Measurements from ENCODE around the gene OR1I1.

OR1I1 gene

GRCh38 chr19:15120135-15121026 lies 38.4 kb downstream of the OR1I1 start:
- DNase-seq, result no peak

- no peak for DNase-seq
These were observed 40.5 kb downstream of the OR1I1 start for GRCh38 chr19:15122331-15123030.

DNA sequence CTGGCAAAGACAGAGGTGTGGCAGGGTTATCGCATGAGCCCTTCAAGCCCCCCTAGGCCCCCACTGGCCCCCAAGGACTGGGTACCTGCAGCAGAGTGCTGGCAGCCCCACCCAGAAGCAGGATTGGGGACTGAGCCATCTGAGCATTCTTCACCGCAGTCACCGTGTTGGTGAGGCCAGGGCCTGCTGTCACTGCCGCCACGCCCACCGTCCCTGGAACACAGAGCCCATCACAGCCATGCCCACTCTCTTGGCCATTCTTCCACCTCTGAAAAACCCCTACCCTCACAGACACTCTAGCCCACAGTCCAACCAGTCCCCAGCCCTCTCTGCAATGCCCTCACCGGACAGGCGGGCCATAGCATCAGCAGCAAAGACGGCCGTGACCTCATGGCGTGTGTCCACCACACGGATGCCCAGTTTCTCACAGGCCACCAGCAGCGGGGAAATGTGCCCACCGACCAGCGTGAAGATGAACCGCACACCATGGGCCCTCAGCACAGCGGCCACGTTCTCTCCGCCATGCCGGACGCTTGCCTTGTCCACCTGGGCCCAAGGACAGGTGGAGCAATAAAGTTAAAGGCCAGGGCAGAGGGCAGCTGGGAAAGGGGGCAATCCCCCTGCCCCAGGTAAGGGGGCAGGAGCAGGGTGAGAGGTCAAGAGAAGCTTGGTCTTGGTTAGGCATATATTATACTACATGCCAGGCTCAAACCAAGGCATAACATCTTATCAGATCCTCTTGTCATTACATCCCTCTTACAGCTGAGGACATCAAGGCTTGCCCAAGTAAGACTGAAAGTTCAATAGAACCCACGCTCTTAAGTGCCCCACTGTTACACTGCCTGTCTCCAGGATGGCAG lies 41.2 kb downstream of the OR1I1 start:
- DNase-seq, result no peak

DNA sequence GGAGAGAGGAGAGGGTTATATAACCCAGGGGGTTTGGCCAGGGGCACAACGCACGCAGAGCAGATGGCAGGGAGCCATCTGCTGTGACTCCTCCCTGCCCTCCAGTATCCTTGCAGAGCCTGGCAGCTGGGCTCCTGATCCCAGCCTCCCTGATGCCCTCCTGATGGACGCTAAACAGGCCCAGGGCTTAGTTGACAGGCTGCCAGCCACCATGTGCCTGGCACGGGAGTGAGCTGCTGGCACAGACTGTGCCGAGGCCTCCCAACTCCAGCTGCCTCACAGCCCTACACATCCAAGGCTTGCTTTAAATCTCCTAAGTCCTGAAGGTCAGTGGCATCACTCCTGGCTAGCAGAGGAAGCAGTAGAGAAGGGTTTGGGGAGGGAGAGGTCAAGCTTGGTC lies 41.9 kb downstream of the OR1I1 start:
- no peak for DNase-seq

GRCh38 chr19:15124572-15125231 lies 42.7 kb downstream of the OR1I1 start:
- DNase-seq, result no peak

- DNase-seq, result peak; percentile 94
These were observed 43.4 kb downstream of the OR1I1 start for GRCh38 chr19:15125232-15126067.

GRCh38 chr19:15126131-15126910 lies 44.3 kb downstream of the OR1I1 start:
- no peak for DNase-seq

DNA sequence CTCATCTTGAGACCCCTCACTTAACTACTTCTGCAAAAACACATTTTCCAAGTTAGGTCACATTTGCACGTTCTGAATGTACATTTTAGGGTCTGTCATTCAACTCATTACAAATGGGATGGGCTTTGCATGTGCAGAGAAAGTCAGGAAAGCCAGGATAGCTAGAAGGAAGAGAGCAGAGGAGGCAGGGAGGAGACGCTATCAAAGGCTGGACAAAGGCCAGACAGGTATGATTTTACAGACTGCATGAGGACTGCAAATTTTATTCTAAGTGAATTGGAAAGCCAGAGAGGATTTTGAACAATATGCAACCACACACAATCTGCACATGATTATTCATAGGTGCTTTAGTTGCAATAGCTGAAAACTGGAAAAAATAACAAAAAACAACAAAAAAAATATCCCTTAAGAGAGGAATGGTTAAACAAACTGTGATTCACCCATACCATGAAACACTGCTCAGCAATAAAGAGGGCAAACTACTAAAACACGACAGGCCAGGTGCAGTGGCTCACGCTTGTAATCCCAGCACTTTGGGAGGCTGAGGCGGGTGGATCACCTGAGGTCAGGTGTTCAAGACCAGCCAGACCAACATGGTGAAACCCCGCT lies 46.3 kb downstream of the OR1I1 start:
- DNase-seq, result no peak

DNA sequence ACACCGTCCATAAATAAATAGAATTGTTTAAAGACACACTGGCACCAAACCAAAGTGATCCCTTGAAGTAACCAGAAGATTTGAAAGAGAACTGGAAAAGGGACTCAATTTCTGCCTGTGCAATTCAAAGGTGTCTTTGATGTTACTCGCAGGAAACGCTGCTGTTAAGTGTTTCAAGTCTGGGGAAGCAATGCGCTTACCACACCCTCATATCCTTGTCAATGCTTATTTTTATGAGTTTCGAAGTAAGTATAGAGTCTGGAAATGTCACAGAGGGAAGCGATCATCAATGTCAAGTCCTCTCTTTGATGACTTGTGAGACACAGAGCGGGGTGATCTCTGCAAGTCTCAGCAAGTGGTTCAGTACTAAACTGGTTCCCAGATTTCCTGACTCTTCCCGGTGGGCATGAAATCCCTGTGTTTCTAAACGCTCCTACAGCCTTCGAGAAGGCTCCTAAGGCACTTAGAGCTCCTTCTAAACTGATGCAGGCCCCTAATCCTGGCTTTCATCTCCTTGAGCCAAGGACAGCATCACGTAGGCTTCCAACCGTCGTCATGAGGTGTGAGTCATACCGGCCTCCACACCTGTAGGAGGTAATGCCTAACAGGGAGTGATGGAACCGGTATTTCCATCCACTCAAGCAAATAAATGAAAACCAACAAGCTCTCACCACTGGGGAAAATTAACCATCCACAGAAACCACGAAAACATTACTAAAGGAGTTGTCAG lies 48.0 kb downstream of the OR1I1 start:
- DNase-seq, result no peak

GRCh38 chr19:15136234-15136954 lies 54.4 kb downstream of the OR1I1 start:
- DNase-seq, result no peak

DNA sequence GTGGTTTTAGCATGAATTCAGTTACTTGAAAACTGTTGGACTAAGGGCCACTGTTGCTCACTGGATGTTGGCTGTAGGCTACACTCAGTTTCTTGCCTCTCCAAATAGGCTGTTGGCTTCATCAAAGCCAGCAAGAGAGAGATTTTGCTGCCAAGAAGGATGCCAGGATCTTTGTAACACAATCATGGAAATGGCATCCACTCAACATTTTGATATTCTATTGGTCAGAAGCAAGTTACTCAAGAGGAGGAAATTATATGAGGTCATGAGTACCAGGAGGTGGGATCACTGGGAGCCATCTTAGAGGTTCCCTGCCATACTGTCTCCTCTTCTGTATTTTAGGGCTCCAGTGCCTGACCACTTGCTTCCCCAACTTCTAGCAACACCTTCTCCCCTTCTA lies 55.8 kb downstream of the OR1I1 start:
- no peak for DNase-seq

- DNase-seq, result no peak
These were observed 56.4 kb downstream of the OR1I1 start for GRCh38 chr19:15138427-15138826.

GRCh38 chr19:15141143-15141542 lies 59.1 kb downstream of the OR1I1 start:
- DNase-seq, result no peak

- no peak for DNase-seq
These were observed 60.3 kb downstream of the OR1I1 start for GRCh38 chr19:15142313-15142712.
